ENCODE results near the gene KCNK16.

The KCNK16 gene

DNA sequence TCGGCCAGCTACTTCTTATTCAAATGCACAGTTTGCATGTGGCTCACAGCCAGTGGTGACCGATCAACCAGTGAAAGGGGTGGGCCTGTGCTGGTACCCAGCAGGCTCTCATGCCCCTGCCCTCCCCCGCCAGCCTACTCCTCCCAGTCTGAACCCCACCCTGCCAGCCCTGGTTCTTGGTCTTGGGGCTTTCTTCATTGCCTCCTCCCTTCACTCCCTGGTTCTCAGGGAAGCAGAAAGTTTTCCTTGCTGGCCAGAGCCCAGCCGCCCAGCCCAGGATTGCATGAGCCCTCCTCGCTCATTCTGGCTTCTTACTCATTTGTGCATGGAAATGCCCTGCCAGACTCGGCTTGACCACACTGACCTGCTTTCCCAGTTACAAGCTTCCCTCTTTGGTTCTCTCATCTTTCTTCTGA is 49.1 kb downstream of the KCNK16 start:
- DNase-seq: no peak

DNA sequence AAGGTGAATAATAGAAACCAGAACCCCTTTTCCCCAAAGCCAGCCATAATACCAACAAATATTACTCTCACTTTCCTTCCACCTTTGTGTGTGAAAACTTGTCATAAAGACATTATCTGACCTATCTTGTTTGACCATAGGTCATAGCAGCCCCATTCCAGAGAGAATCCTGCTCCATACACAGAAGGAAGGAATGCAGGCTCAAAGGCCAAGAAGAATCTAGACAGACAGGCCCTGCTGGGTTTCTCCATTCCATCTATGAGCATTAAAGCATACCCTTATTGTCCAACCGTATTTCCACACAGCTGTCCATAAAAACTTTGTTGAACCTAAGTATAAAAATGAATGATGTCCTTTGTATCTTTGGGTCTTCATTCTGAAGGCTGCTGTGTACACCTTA is 52.5 kb downstream of the KCNK16 start:
- no peak for DNase-seq

DNA sequence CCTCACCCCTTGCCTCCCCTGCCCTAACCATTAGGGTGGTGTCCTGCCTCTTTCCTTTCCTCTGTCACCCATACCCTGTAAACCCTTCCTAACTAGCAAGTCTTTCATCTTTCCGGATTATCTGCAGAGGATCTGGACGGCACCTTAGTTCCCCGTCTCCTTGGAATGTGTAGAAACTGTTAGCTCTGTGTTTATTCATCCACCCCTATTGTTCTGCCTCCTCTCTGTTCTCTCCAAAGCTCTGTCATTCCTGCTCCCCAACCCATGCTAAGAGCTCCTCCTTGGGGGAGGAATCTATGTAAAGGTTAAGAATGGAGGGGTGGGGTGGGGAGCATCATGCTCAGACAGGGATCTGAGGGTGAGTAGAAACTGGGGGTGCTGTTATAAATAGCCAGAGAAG is 53.8 kb downstream of the KCNK16 start:
- no peak for DNase-seq

DNA sequence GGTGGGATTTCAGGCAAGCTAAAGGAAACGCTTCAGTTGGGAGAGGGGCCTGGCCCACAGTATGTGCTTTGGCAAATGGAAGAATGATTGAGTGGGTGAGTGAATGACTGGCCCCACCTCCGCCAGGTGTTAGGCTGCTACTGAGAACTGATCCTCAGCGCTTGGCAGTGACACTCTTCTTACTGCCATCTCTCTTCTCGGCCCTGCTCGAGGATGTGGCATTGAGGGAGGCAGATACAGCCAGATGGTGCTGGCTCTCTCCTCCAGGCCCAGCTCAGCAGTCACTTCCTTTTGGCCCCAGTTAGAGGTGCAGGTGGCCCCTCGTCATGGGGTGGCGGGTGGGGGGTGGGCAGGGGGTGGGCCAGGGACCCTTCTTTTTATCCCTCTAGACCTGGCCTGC is 54.3 kb downstream of the KCNK16 start:
- no peak for DNase-seq

DNA sequence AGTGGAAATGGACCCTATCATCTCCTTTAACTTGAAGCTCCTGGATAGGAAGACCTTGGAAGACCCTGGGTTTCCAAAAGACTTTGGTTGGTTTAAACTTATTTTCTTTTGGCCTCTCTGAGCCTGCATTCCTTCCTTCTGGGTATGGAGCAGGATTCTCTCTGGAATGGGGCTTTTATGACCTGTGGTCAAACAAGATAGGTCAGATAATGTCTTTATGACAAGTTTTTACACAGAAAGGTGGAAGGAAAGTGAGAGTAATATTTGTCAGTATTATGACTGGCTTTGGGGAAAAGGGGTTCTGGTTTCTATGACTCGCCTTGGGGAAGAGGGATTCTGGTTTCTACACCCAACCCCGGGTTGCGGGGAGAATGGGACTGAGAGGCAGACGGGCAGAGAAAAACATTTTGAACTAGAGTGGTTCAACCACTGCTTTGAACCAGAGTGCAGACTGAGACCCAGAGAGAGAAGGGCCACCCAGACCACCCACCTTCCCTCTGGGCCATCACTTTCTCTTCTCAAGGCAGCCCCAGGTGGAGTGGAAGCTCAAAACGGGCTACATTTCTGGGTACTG is 55.6 kb downstream of the KCNK16 start:
- peak in 1 of 2 donors; percentile 15 for DNase-seq

DNA sequence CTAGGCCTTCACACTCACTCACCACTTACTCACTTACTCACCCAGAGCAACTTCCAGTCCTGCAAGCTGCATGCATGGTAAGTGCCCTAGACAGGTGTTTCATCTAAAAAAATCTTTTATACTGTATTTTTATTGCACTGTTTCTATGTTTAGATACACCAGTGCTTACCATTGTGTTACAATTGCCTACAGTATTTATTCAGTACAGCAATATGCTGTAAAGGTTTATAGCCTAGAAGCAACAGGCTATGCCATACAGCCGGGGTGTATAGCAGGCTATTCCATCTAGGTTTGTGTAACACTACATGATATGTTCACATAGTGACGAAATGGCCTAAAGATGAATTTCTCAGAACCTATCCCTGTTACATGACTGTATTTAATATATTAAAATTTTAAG is 56.1 kb downstream of the KCNK16 start:
- DNase-seq: no peak
